ENCODE measurements around the gene RIOK1. TPM values are rescaled to one million over a fixed set of nuclear protein-coding genes. Genes with fewer than 3 reads are reported as not detected.

The RIOK1 gene
- total RNA-seq (10 to 100 TPM; 11.2 to 33.2 (median 18.5) TPM), polyA plus RNA-seq (10 to 100 TPM; 11.7 to 17.3 TPM)
- long read RNA-seq, donor 1, transcript RIOK1-202 (17 exons, 2,810 nt) = major isoform, 113 of 242 reads
- long read RNA-seq, donor 1, partial matches to known transcripts = 94 of 242 reads
- long read RNA-seq, donor 1, other reads (novel, unspliced or antisense) = 35 of 242 reads
- long read RNA-seq, donor 2, transcript RIOK1-202 (17 exons, 2,810 nt) = major isoform, 18 of 69 reads
- long read RNA-seq, donor 2, partial matches to known transcripts = 46 of 69 reads
- long read RNA-seq, donor 2, other reads (novel, unspliced or antisense) = 5 of 69 reads
- long read RNA-seq, donor 3, transcript RIOK1-202 (17 exons, 2,810 nt) = major isoform, 52 of 63 reads
- long read RNA-seq, donor 3, partial matches to known transcripts = 1 of 63 reads
- long read RNA-seq, donor 3, other reads (novel, unspliced or antisense) = 10 of 63 reads

DNA sequence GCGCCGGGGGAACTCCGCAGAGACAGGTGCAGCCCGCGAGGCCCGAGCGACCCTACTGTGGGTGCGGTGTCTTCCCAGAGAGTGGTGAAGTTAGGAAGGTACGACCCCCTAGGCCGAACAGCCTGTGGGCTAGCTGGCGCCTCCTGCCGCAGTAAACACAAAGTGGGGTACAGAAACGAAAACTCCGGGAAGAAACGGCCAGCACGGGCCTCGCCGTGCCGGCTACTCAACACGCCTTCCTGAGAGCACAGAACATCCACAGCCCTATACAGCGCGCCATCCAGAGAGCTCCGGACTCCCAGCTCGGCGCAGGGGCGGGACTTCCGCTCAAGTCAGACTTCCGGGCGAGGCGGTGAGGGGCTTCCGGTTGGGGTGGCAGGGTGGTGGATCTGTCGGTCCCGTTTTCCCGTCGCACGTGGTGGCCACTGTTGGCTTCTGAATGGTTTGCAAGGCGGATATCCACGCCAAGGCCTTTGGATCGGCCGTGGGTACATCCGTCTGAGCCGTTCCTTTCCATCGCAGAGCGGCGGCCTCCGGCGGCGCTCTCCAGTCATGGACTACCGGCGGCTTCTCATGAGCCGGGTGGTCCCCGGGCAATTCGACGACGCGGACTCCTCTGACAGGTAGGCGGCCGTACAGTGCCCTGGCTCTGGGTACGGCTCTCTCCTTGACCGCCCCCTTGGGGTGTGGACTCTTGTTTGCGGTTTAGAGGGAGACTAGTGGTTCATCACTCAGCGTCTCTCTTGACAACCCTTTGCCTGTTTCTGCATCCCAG, at the start of gene RIOK1, which contains the start of gene CAGE1:
RIOK1 (plus strand) TSS at position 358 of the 775 bp plus-strand sequence; CDS start at position 553, 195 bp downstream.
CAGE1 (minus strand) TSS at position 292 of the 775 bp plus-strand sequence. CDS start 2,569 bp downstream, outside the sequence.
- peak; percentile 91 to 96 (median 92) for DNase-seq
- WGBS, 3 donors = 0 to 1% (median 1%) methylated on average over 60 to 62 of the region's 62 CpGs
- H3K4me1 ChIP-seq (ENCODE audit: insufficient read depth) = peaks cover 5% of the 10 kb centered on the region
- intact Hi-C loops (cut with DNase I) = loop anchor here in 2 of 4 donors (5.0 kb wide), 2 partner anchors 77 to 198 kb away; partner anchors contain the start of gene SSR1 (in 1 of the 2)
- peak within 1 kb of the TSS; percentile 18 to 73 for H3K27ac ChIP-seq
- H3K36me3 ChIP-seq = no peaks in the 10 kb centered on the region
- H3K4me3 ChIP-seq = peak within 1 kb of the TSS; percentile 51
- no peaks in the 10 kb centered on the region for H3K9me3 ChIP-seq
- H3K27me3 ChIP-seq = no peaks in the 10 kb centered on the region
- TF ChIP-seq POLR2A (IDR thresholded peaks at IDR 0.05) = peak; percentile 65
- TF ChIP-seq, protein P1, sequence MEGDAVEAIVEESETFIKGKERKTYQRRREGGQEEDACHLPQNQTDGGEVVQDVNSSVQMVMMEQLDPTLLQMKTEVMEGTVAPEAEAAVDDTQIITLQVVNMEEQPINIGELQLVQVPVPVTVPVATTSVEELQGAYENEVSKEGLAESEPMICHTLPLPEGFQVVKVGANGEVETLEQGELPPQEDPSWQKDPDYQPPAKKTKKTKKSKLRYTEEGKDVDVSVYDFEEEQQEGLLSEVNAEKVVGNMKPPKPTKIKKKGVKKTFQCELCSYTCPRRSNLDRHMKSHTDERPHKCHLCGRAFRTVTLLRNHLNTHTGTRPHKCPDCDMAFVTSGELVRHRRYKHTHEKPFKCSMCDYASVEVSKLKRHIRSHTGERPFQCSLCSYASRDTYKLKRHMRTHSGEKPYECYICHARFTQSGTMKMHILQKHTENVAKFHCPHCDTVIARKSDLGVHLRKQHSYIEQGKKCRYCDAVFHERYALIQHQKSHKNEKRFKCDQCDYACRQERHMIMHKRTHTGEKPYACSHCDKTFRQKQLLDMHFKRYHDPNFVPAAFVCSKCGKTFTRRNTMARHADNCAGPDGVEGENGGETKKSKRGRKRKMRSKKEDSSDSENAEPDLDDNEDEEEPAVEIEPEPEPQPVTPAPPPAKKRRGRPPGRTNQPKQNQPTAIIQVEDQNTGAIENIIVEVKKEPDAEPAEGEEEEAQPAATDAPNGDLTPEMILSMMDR (IDR thresholded peaks at IDR 0.05) = no peak

DNA sequence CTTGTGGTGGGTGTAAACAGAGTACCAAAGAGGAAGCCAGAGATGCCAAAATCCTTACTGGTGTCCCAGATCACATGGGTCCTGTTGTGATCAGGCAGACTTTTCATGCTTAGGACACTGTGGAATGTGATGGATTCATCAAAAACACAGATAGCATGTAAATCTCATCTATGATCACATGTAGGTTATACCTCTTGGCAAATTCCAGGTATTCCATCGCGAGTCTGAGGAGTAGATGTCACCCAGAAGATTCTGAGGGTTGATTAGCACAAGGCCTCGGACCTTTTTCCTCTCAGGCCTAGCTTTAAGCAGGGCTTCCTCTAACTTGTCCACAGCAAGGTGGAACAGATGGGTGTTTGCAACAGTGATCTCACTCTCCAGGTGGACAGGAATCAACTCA, 48.3 kb upstream of the RIOK1 start:
- intact Hi-C loops (cut with DNase I) = no loop called here
- DNase-seq = no peak
- Histone ChIP-seq H3K4me3 (no peak overlapping the region), H3K27ac (no peak overlapping the region), H3K27me3 (no peaks in the 10 kb centered on the region), H3K4me1 (ENCODE audit: insufficient read depth) (no peaks in the 10 kb centered on the region), H3K36me3 (no peaks in the 10 kb centered on the region), H3K9me3 (no peaks in the 10 kb centered on the region)
- TF ChIP-seq, protein P1 (IDR thresholded peaks at IDR 0.05) = no peak
- TF ChIP-seq POLR2A (IDR thresholded peaks at IDR 0.05) (no peak), EP300 (IDR thresholded peaks at IDR 0.05) (no peak)
- 92 to 98% (median 95%) methylated on average over 3 of the region's 3 CpGs for WGBS, 3 donors

- no peak overlapping the region for H3K4me3 ChIP-seq
- no peaks in the 10 kb centered on the region for H3K9me3 ChIP-seq
- TF ChIP-seq, protein P1 (IDR thresholded peaks at IDR 0.05) = no peak
- no peak for TF ChIP-seq EP300 (IDR thresholded peaks at IDR 0.05)
- no peak for TF ChIP-seq POLR2A (IDR thresholded peaks at IDR 0.05)
- no peaks in the 10 kb centered on the region for H3K27me3 ChIP-seq
- no peaks in the 10 kb centered on the region for H3K4me1 ChIP-seq (ENCODE audit: insufficient read depth)
- intact Hi-C loops (cut with DNase I) = no loop called here
- no peak overlapping the region for H3K27ac ChIP-seq
- DNase-seq = no peak
- no peaks in the 10 kb centered on the region for H3K36me3 ChIP-seq
- 83 to 87% (median 86%) methylated on average over 9 of the region's 9 CpGs for WGBS, 3 donors
Measured at GRCh38 chr6:7341989-7342742, 47.4 kb upstream of the RIOK1 start.

Data from ovary (tissue), 10 donors.